ENCODE data around the gene HAO2. TPM values are rescaled to one million over a fixed set of nuclear protein-coding genes. Genes with fewer than 3 reads are reported as not detected.

HAO2 gene
- total RNA-seq, 1 donor from 2014 or later = not detected

GRCh38 chr1:119364640-119365039 is 3.9 kb upstream of the HAO2 start:
- Mint-ChIP-seq H3K36me3 (ENCODE audit: low read depth) (no peaks in the 10 kb centered on the region), H3K4me1 (peaks cover 12% of the 10 kb centered on the region), H3K27me3 (ENCODE audit: low read depth) (peaks cover 10% of the 10 kb centered on the region), H3K4me3 (no peak overlapping the region), H3K27ac (ENCODE audit: unreplicated experiment) (no peak overlapping the region), H3K9me3 (no peaks in the 10 kb centered on the region)
- TF ChIP-seq, protein P1, sequence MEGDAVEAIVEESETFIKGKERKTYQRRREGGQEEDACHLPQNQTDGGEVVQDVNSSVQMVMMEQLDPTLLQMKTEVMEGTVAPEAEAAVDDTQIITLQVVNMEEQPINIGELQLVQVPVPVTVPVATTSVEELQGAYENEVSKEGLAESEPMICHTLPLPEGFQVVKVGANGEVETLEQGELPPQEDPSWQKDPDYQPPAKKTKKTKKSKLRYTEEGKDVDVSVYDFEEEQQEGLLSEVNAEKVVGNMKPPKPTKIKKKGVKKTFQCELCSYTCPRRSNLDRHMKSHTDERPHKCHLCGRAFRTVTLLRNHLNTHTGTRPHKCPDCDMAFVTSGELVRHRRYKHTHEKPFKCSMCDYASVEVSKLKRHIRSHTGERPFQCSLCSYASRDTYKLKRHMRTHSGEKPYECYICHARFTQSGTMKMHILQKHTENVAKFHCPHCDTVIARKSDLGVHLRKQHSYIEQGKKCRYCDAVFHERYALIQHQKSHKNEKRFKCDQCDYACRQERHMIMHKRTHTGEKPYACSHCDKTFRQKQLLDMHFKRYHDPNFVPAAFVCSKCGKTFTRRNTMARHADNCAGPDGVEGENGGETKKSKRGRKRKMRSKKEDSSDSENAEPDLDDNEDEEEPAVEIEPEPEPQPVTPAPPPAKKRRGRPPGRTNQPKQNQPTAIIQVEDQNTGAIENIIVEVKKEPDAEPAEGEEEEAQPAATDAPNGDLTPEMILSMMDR (conservative IDR thresholded peaks at IDR 0.05) = no peak
- DNase-seq (ENCODE audit: low read depth, low spot score) = no peak

DNA sequence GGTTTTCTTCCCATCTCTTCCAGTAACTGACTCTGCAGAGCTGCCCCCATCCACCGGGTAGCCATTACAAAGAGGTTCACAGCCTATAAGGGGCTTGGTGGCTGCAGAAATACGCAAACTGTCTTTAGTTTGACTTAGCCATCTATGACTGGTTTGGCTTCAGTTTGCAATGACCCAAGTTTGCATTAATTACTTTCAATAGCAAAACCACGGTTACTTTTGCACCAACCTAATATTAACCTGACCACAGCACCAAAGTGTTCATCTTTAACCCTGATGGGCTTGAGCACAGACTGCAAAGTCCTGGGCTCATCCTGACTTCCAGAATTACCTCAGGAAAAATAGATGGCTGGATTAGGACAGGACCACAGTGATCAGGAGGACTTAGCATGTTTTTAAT is 2.2 kb upstream of the HAO2 start:
- no peak overlapping the region for H3K4me3 Mint-ChIP-seq
- H3K9me3 Mint-ChIP-seq = no peaks in the 10 kb centered on the region
- H3K27ac Mint-ChIP-seq (ENCODE audit: unreplicated experiment) = no peak overlapping the region
- TF ChIP-seq, protein P1 (conservative IDR thresholded peaks at IDR 0.05) = no peak
- H3K4me1 Mint-ChIP-seq = peaks cover 7% of the 10 kb centered on the region
- DNase-seq (ENCODE audit: low read depth, low spot score) = no peak
- H3K36me3 Mint-ChIP-seq (ENCODE audit: low read depth) = no peaks in the 10 kb centered on the region
- H3K27me3 Mint-ChIP-seq (ENCODE audit: low read depth) = peaks cover 10% of the 10 kb centered on the region

- Mint-ChIP-seq H3K27ac (ENCODE audit: unreplicated experiment) (no peak overlapping the region), H3K4me3 (no peak overlapping the region), H3K27me3 (ENCODE audit: low read depth) (peaks cover 10% of the 10 kb centered on the region), H3K4me1 (peaks cover 6% of the 10 kb centered on the region), H3K36me3 (ENCODE audit: low read depth) (no peaks in the 10 kb centered on the region), H3K9me3 (no peaks in the 10 kb centered on the region)
- DNase-seq (ENCODE audit: low read depth, low spot score) = no peak
- TF ChIP-seq, protein P1 (conservative IDR thresholded peaks at IDR 0.05) = peak; percentile 90
Observed at GRCh38 chr1:119367432-119368124, 1.0 kb upstream of the HAO2 start.

- TF ChIP-seq, protein P1 (conservative IDR thresholded peaks at IDR 0.05) = no peak
- H3K36me3 Mint-ChIP-seq (ENCODE audit: low read depth) = no peaks in the 10 kb centered on the region
- no peak overlapping the region for H3K4me3 Mint-ChIP-seq
- no peak overlapping the region for H3K27ac Mint-ChIP-seq (ENCODE audit: unreplicated experiment)
- no peaks in the 10 kb centered on the region for H3K4me1 Mint-ChIP-seq
- H3K27me3 Mint-ChIP-seq (ENCODE audit: low read depth) = peaks cover 13% of the 10 kb centered on the region
- H3K9me3 Mint-ChIP-seq = no peaks in the 10 kb centered on the region
- no peak for DNase-seq (ENCODE audit: low read depth, low spot score)
Observed at GRCh38 chr1:119370748-119371147, 2.2 kb downstream of the HAO2 start.

DNA sequence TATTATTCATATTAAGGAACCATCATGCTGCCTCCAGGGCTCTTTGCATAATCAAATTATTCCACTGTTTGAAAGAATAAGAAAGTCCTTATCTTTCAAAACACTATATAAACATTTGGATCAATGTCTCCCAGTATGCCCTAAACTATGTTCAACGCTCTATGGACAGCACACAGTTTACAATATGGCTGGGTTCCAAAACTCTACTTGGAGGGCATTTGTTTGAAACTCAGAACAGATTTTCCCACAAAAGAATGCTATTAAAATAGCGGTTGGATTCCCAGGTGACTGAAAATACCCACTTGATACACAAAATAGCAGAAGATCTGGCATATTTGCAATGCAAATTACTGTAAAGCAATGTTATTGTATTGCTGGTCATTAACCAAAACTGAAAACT is 3.2 kb downstream of the HAO2 start:
- Mint-ChIP-seq H3K27me3 (ENCODE audit: low read depth) (peaks cover 13% of the 10 kb centered on the region), H3K27ac (ENCODE audit: unreplicated experiment) (no peak overlapping the region), H3K9me3 (no peaks in the 10 kb centered on the region), H3K36me3 (ENCODE audit: low read depth) (no peaks in the 10 kb centered on the region), H3K4me3 (no peak overlapping the region), H3K4me1 (no peaks in the 10 kb centered on the region)
- no peak for DNase-seq (ENCODE audit: low read depth, low spot score)
- TF ChIP-seq, protein P1 (conservative IDR thresholded peaks at IDR 0.05) = no peak
